ENCODE data around the gene CTCF. TPM values are rescaled to one million over a fixed set of nuclear protein-coding genes. Genes with fewer than 3 reads are reported as not detected.

CTCF gene
- total RNA-seq, result 12.5 and 19.1 TPM in 2 replicates

GRCh38 chr16:67562526-67562917, at the start of gene CTCF:
TSS of gene CTCF (plus strand) at chr16:67562526. CDS start at chr16:67610833, 48,307 bp downstream.

GRCh38 chr16:67528222-67528869, 34.0 kb upstream of the CTCF start, which contains the start of gene RIPOR1:
TSS of gene RIPOR1 (plus strand) at chr16:67528829. CDS start at chr16:67538447, 9,618 bp downstream.

GRCh38 chr16:67659675-67660563, 97.6 kb downstream of the CTCF start, which contains the start of gene ACD:
TSS of gene ACD (minus strand) at chr16:67660260. CDS start at chr16:67660220, 40 bp downstream.

GRCh38 chr16:67660564-67661028, 98.3 kb downstream of the CTCF start, which contains the start of gene PARD6A:
TSS of gene PARD6A (plus strand) at chr16:67660960. CDS start at chr16:67661039, 79 bp downstream.

GRCh38 chr16:67666559-67667452, 104.5 kb downstream of the CTCF start, which contains the start of the genes C16orf86 and ENKD1:
TSS of gene C16orf86 (plus strand) at chr16:67666814. CDS start at chr16:67666971, 157 bp downstream.
TSS of gene ENKD1 (minus strand) at chr16:67666750. CDS start at chr16:67666442, 308 bp downstream.

Other genes with a start within 250 kb of the CTCF start
- gene KCTD19, start 235.8 kb upstream of the CTCF start, total RNA-seq, result not detected in 2 replicates
- gene LRRC36, start 235.7 kb upstream of the CTCF start, total RNA-seq, result not detected in 2 replicates
- gene TPPP3, start 169.0 kb upstream of the CTCF start, total RNA-seq, result not detected in 2 replicates
- gene ZDHHC1, start 146.0 kb upstream of the CTCF start, total RNA-seq, result 8.8 and 11.4 TPM in 2 replicates
- gene HSD11B2, start 131.4 kb upstream of the CTCF start, total RNA-seq, result 0.93 and 2.0 TPM in 2 replicates
- gene ATP6V0D1, start 81.4 kb upstream of the CTCF start, total RNA-seq, result 99.7 and 107 TPM in 2 replicates
- not detected in 2 replicates for gene AGRP, start 79.0 kb upstream of the CTCF start, total RNA-seq
- 34.4 and 46.2 TPM in 2 replicates for gene RIPOR1, start 33.7 kb upstream of the CTCF start, total RNA-seq
- 0.05 and 1.5 TPM in 2 replicates for gene CARMIL2, start 82.6 kb downstream of the CTCF start, total RNA-seq
- gene ACD, start 97.7 kb downstream of the CTCF start, total RNA-seq, result 12.9 and 15.7 TPM in 2 replicates
- gene PARD6A, start 98.4 kb downstream of the CTCF start, total RNA-seq, result 0.39 and 0.44 TPM in 2 replicates
- 10.4 and 11.9 TPM in 2 replicates for gene ENKD1, start 104.2 kb downstream of the CTCF start, total RNA-seq
- gene C16orf86, start 104.3 kb downstream of the CTCF start, total RNA-seq, result 2.4 and 12.9 TPM in 2 replicates
- 8.5 and 11.8 TPM in 2 replicates for gene GFOD2, start 156.8 kb downstream of the CTCF start, total RNA-seq
- gene RANBP10, start 244.0 kb downstream of the CTCF start, total RNA-seq, result 5.7 and 5.8 TPM in 2 replicates
- 0.15 and 0.62 TPM in 2 replicates for gene TSNAXIP1, start 244.4 kb downstream of the CTCF start, total RNA-seq